ENCODE results near the gene TTC9B. TPM values are rescaled to one million over a fixed set of nuclear protein-coding genes. Genes with fewer than 3 reads are reported as not detected.

Gene TTC9B
- total and polyA plus RNA-seq, 2 of the 8 experiments (the other 6 are each of a cell fraction or from before 2014, with no cell fraction given) = 0.26 TPM; not detected in 1

GRCh38 chr19:40247735-40248262 is 29.6 kb upstream of the TTC9B start (continued):
- TF ChIP-seq CTCF (IDR thresholded peaks at IDR 0.05; ENCODE audit: control extremely low read depth in 1 of 3, insufficient read depth in 1 of 3, low read depth in 1 of 3, low read length in 3 of 3) (no peak), SP2 (IDR thresholded peaks at IDR 0.05; ENCODE audit: low read length) (no peak), E2F6 (IDR thresholded peaks at IDR 0.05) (no peak), KDM5A (IDR thresholded peaks at IDR 0.05; ENCODE audit: low read length) (no peak), SP4 (IDR thresholded peaks at IDR 0.05; ENCODE audit: low read length) (no peak), GTF2F1 (IDR thresholded peaks at IDR 0.05; ENCODE audit: borderline replicate concordance, low read depth, low read length) (no peak), CBX8 (IDR thresholded peaks at IDR 0.05; ENCODE audit: borderline replicate concordance, low read depth, low read length) (no peak)

Measured in H1 (cell line).